B cell (primary cell): ENCODE measurements around the gene INSM1. TPM values are rescaled to one million over a fixed set of nuclear protein-coding genes. Genes with fewer than 3 reads are reported as not detected.

Experiments
- ATAC-seq: fragments of 200-7000 bp; cut with Tn5 transposase; one replicate; pipeline ENCODE4 v1.10.0; 2021; ENCODE audit warnings: low read depth, mild to moderate bottlenecking, moderate number of reproducible peaks, moderate library complexity
- CTCF ChIA-PET: fragments of 350-600 bp; sonication (Branson Sonifier 250); formaldehyde crosslinking; loops from one replicate; lab custom pipeline; 2021; ENCODE audit warnings: antibody characterized with exemption, inconsistent platforms; lab: Charles Lee
- POLR2A ChIA-PET: fragments of 350-600 bp; sonication (Branson Sonifier 250); formaldehyde crosslinking; loops from one replicate; lab custom pipeline; 2021; ENCODE audit warnings: antibody characterized with exemption; lab: Charles Lee
- DNase-seq: peaks from one replicate; pipeline ENCODE4 v3.0.0; 2013
- H2AFZ ChIP-seq: 2 replicates; pipeline ENCODE4 v1.6.1; 2012; ENCODE audit warnings: mild to moderate bottlenecking, low read depth, low read length; ENCODE audit not compliant: insufficient read depth, poor library complexity, severe bottlenecking
- H3K27ac ChIP-seq, 2 donors: 1 replicate in 1 of 2; 2 replicates in 1 of 2; pipeline ENCODE4 v1.5.1; 2012 to 2013; ENCODE audit warnings: low read length in 2 of 2, mild to moderate bottlenecking in 2 of 2, moderate library complexity in 1 of 2
- H3K27me3 ChIP-seq, 4 experiments: fragments of 200-600 bp in 1 of 4; sonication (generic) in 1 of 4; replicated peaks in 1 of 4; 1 replicate in 2 of 4; 2 replicates in 2 of 4; pipeline versions ENCODE4 v1.6.1 to v1.7.0; 2013 to 2016; ENCODE audit warnings: low read length in 3 of 4, mild to moderate bottlenecking in 2 of 4, mixed read lengths in 1 of 4, moderate library complexity in 1 of 4; ENCODE audit not compliant: insufficient read depth in 4 of 4, control insufficient read depth in 3 of 4; ENCODE audit errors: control extremely low read depth in 1 of 4
- H3K36me3 ChIP-seq, 2 experiments: replicated peaks in 1 of 2; 1 replicate in 1 of 2; 2 replicates in 1 of 2; pipeline versions ENCODE4 v1.6.1 to v1.7.1; 2013; ENCODE audit warnings: low read length in 1 of 2; ENCODE audit not compliant: insufficient read depth in 2 of 2, control insufficient read depth in 1 of 2; ENCODE audit errors: control extremely low read depth in 1 of 2, extremely low read depth in 1 of 2
- H3K4me1 ChIP-seq, 2 donors: fragments of 200-600 bp in 1 of 2; sonication (generic) in 1 of 2; 1 replicate in 1 of 2; 2 replicates in 1 of 2; pipeline versions ENCODE4 v1.5.1 to v1.6.1; 2013 to 2017; ENCODE audit warnings: low read length in 2 of 2; ENCODE audit not compliant: control insufficient read depth in 2 of 2, insufficient read depth in 2 of 2
- H3K4me2 ChIP-seq: replicated peaks from 2 replicates; pipeline ENCODE3; 2012; ENCODE audit warnings: mild to moderate bottlenecking, low read depth, low read length; ENCODE audit not compliant: poor library complexity, severe bottlenecking
- H3K4me3 ChIP-seq, 5 experiments: fragments of 200-600 bp in 1 of 5; sonication (generic) in 1 of 5; 1 replicate in 3 of 5; 2 replicates in 2 of 5; pipeline versions ENCODE4 v1.5.1 to v1.7.0; 2011 to 2016; ENCODE audit warnings: low read length in 4 of 5, mild to moderate bottlenecking in 4 of 5, low read depth in 2 of 5, control low read depth in 1 of 5, moderate library complexity in 1 of 5; ENCODE audit not compliant: insufficient read depth in 1 of 5; ENCODE audit errors: control extremely low read depth in 1 of 5, extremely low read depth in 1 of 5
- H3K79me2 ChIP-seq: fragments of 200-600 bp; sonication (generic); one replicate; pipeline ENCODE4 v1.6.0; 2016; ENCODE audit warnings: low read length; ENCODE audit not compliant: control insufficient read depth, insufficient read depth
- H3K9ac ChIP-seq: fragments of 200-600 bp; sonication (generic); 2 replicates; pipeline ENCODE4 v1.6.1; 2017; ENCODE audit warnings: mild to moderate bottlenecking, low read length, moderate library complexity
- H3K9me3 ChIP-seq, 3 donors: one replicate each; pipeline versions ENCODE4 v1.6.1 to v1.7.1; 2013; ENCODE audit warnings: low read length in 2 of 3; ENCODE audit not compliant: control insufficient read depth in 2 of 3, insufficient read depth in 1 of 3; ENCODE audit errors: control extremely low read depth in 1 of 3
- H4K20me1 ChIP-seq: 2 replicates; pipeline ENCODE4 v1.6.0; 2012; ENCODE audit warnings: mild to moderate bottlenecking, low read length; ENCODE audit not compliant: insufficient read depth, control insufficient read depth, poor library complexity, severe bottlenecking
- H3K27ac Mint-ChIP-seq: one replicate; pipeline ENCODE4 v1.8.0; 2021; ENCODE audit warnings: mixed read lengths
- H3K27me3 Mint-ChIP-seq: one replicate; pipeline ENCODE4 v1.8.0; 2021; ENCODE audit warnings: mixed read lengths
- H3K4me1 Mint-ChIP-seq: one replicate; pipeline ENCODE4 v1.8.0; 2021; ENCODE audit warnings: mixed read lengths
- H3K4me3 Mint-ChIP-seq: one replicate; pipeline ENCODE4 v1.8.0; 2021; ENCODE audit warnings: mixed read lengths
- H3K9me3 Mint-ChIP-seq: one replicate; pipeline ENCODE4 v1.8.0; 2022; ENCODE audit warnings: mixed read lengths; ENCODE audit not compliant: insufficient read depth
- CTCF ChIP-seq: fragments of 200-600 bp; IDR thresholded peaks from one replicate; pipeline ENCODE4 v1.8.0; 2022; ENCODE audit warnings: antibody characterized with exemption, mild to moderate bottlenecking
- EZH2 ChIP-seq: IDR thresholded peaks from 2 replicates; pipeline ENCODE4 v1.6.1; 2012; ENCODE audit warnings: borderline replicate concordance, low read depth, mild to moderate bottlenecking, moderate library complexity, low read length; ENCODE audit not compliant: insufficient read depth, poor library complexity, severe bottlenecking
- WGBS: methylation state at CpG from one replicate; pipeline ENCODE4 v1.1.5; 2013; ENCODE audit warnings: missing lambda C conversion rate; ENCODE audit not compliant: insufficient coverage; 5-methylcytosine and 5-hydroxymethylcytosine counted together
- intact Hi-C: fragments of 100-400 bp; cut with micrococcal nuclease; formaldehyde crosslinking; loops from one replicate; pipeline ENCODE4 v1.10.0; 2022
- polyA plus RNA-seq: library from polyadenylated mRNA; depleted of rRNA; stranded (reverse); fragments of >200 nt; gene quantifications from 2 replicates; pipeline ENCODE4 v1.2.3, GENCODE V29; 2012
- total RNA-seq, 2 donors: library from RNA; stranded (reverse); fragments of 120-200 nt in 1 of 2; gene quantifications; 1 replicate in 1 of 2; 2 replicates in 1 of 2; pipeline versions ENCODE4 v1.2.3 to v1.2.4, GENCODE V29; 2013 to 2022

INSM1 gene
- total and polyA plus RNA-seq, 2 donors (not counting 1 experiment from before 2014, with no cell fraction given) = not detected

- Mint-ChIP-seq H3K4me3 (no peak overlapping the region), H3K27ac (no peak overlapping the region), H3K4me1 (peaks cover 15% of the 10 kb centered on the region), H3K27me3 (peaks cover 3% of the 10 kb centered on the region), H3K9me3 (no peaks in the 10 kb centered on the region)
- Histone ChIP-seq H3K27ac (no peak overlapping the region), H3K9me3 (peaks cover 0 to 8% (median 0%) of the 10 kb centered on the region in 3 donors), H3K79me2 (no peaks in the 10 kb centered on the region), H3K4me1 (peaks cover 8 to 15% of the 10 kb centered on the region in 2 donors), H3K36me3 (no peaks in the 10 kb centered on the region), H3K9ac (no peak overlapping the region), H2AFZ (no peak overlapping the region), H3K4me2 (no peak overlapping the region), H4K20me1 (no peaks in the 10 kb centered on the region), H3K4me3 (no peak overlapping the region), H3K27me3 (no peaks in the 10 kb centered on the region)
- ATAC-seq = no peak
- intact Hi-C loops = no loop called here
- no peak for TF ChIP-seq EZH2
- POLR2A ChIA-PET = no interaction called here
- no peak for DNase-seq
- CTCF ChIA-PET = no interaction called here
- 97% methylated on average over 13 of the region's 13 CpGs for WGBS
Measured at GRCh38 chr20:20329564-20329963, 38.3 kb upstream of the INSM1 start.

GRCh38 chr20:20331156-20331555 lies 36.7 kb upstream of the INSM1 start:
- H3K4me3 Mint-ChIP-seq = no peak overlapping the region
- H3K9me3 Mint-ChIP-seq = no peaks in the 10 kb centered on the region
- ChIA-PET CTCF (no interaction called here), POLR2A (no interaction called here)
- H2AFZ ChIP-seq = no peak overlapping the region
- no peak overlapping the region for H3K27ac ChIP-seq
- no peaks in the 10 kb centered on the region for H3K27me3 ChIP-seq
- peaks cover 0 to 11% (median 4%) of the 10 kb centered on the region in 3 donors for H3K9me3 ChIP-seq
- peaks cover 23% of the 10 kb centered on the region for H3K4me1 Mint-ChIP-seq
- H3K4me3 ChIP-seq = no peak overlapping the region
- peaks cover 3% of the 10 kb centered on the region for H3K27me3 Mint-ChIP-seq
- H3K4me1 ChIP-seq = peaks cover 12 to 20% of the 10 kb centered on the region in 2 donors
- intact Hi-C loops = no loop called here
- H3K27ac Mint-ChIP-seq = no peak overlapping the region
- H3K36me3 ChIP-seq = no peaks in the 10 kb centered on the region
- no peak for ATAC-seq
- no CpG with 5 or more reads among the region's 1 CpG for WGBS
- H3K9ac ChIP-seq = no peak overlapping the region
- no peak for DNase-seq
- no peak for TF ChIP-seq EZH2
- TF ChIP-seq CTCF = no peak
- no peaks in the 10 kb centered on the region for H3K79me2 ChIP-seq
- no peaks in the 10 kb centered on the region for H4K20me1 ChIP-seq
- H3K4me2 ChIP-seq = no peak overlapping the region
